Measurements from ENCODE around the gene RAB7B.
"Not testable (repeated sequence)": the region's sequence is repeated elsewhere in the genome, so short reads cannot be mapped to it uniquely, and the experiment has no call there.

The RAB7B gene

DNA sequence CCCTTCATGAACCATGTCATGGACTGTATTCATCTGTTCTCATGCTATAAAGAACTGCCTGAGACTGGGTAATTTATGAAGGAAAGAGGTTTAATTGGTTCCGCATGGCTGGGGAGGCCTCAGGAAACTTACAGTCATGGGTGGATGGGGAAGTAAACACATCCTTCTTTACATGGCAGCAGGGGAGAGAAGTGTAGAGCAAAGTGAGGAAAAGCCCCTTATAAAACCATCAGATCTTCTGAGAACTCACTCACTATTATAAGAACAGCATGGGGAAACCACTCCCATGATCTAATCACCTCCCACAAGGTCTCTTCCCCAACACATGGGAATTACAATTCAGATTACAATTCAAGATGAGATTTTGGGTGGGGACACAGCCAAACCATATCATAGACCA, 6.6 kb downstream of the RAB7B start:
- DNase-seq (ENCODE audit: low read depth in 2 of 2): not testable (repeated sequence)

GRCh38 chr1:205994346-205994745, 8.8 kb downstream of the RAB7B start:
- DNase-seq (ENCODE audit: low read depth in 2 of 2): no peak

DNA sequence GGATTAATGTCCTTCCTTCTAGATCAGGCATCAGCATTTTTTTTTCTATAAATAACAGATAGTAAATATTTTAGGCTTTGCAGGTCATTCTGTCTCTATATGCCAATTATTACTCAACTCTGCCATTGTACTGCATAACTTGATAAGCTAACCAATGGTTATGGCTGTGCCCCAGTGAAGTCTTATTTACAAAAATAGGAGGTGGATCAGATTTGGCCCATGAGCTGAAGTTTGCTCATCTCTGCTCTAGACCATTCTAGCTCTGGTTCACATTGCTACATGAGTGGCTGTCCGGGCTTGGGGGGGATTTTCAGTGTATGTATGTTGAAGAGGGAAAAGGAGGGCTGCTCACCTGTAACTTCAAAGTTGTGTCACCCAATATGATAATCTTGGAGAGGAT, 10.1 kb downstream of the RAB7B start:
- DNase-seq (ENCODE audit: low read depth in 2 of 2): no peak

GRCh38 chr1:205992218-205992882, 10.8 kb downstream of the RAB7B start:
- DNase-seq (ENCODE audit: low read depth in 2 of 2): no peak

- DNase-seq (ENCODE audit: low read depth in 2 of 2): no peak
Observed at GRCh38 chr1:205991237-205991636, 12.0 kb downstream of the RAB7B start.

DNA sequence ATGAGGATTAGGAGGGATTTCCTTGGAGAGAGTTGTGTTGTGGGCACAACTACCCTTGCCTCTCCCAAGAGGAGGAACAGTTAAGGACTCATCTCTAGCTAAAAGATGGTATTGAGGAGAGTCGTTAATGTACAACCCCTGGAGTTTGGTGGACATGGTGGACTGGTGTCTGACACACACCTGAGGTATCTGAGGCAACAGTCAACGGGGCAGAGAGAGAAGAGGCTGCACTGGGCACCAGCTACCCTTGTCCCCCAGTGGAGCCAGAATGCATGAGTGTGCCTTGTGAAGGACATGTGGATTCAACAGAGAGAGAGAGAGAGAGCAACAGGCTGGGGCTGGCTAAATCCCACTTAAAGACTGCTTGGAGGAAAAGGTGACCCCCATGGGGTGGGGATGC, 13.0 kb downstream of the RAB7B start:
- DNase-seq (ENCODE audit: low read depth in 2 of 2): no peak

GRCh38 chr1:205989786-205990185, 13.4 kb downstream of the RAB7B start:
- no peak for DNase-seq (ENCODE audit: low read depth in 2 of 2)

- DNase-seq (ENCODE audit: low read depth in 2 of 2): no peak
Observed at GRCh38 chr1:205988585-205988995, 14.6 kb downstream of the RAB7B start.

DNA sequence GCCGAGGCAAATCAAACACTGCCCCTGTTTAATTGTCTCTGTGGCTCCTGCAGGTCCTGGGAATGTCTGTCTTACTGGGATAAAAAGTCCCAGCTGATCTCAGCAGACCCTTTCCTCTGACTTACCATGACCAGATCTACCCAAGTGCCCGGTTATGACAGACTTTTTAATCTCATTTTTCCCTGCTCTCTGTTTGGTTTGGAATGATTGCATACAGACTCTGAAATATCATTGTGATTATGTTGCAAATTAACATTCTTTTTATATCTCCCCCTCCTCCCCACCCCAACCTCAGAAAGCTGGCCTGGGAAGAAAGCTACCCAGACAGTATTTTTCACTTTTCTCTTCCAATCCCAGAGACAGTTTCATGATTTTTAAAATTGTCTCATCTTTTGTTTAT, 16.3 kb downstream of the RAB7B start:
- DNase-seq (ENCODE audit: low read depth in 2 of 2): no peak

- DNase-seq (ENCODE audit: low read depth in 2 of 2): no peak
Observed at GRCh38 chr1:205986292-205986691, 16.9 kb downstream of the RAB7B start.

DNA sequence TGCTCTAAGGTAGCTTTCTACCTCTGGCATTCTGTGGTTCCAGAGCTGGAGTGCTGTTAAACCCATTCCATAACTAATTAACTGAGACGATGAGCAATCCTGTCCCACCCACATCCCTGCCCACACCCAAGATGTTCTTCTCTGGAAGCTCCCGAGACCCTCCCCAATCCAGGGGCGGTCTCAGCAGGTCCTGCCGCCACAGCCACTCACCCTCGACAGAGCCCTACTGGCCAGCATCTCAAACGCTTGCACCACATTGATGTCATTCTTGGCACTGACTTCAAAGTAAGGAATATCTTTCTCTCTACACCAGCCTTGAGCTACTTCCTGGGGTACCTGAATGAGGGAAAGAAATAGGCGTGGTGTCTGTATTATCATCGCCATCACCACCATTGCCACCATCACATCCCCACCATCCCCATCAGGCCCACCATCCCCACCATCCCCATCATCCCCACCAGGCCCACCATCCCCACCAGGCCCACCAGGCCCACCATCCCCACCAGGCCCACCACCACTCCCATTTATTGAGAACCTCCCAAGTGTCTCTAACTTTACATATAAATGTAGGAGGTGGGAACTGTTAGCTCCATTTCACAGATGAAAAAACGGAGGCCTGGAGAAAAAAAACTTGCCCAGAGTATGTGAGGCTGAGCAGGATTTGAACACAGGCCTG, 17.7 kb downstream of the RAB7B start:
- DNase-seq (ENCODE audit: low read depth in 2 of 2): no peak

DNA sequence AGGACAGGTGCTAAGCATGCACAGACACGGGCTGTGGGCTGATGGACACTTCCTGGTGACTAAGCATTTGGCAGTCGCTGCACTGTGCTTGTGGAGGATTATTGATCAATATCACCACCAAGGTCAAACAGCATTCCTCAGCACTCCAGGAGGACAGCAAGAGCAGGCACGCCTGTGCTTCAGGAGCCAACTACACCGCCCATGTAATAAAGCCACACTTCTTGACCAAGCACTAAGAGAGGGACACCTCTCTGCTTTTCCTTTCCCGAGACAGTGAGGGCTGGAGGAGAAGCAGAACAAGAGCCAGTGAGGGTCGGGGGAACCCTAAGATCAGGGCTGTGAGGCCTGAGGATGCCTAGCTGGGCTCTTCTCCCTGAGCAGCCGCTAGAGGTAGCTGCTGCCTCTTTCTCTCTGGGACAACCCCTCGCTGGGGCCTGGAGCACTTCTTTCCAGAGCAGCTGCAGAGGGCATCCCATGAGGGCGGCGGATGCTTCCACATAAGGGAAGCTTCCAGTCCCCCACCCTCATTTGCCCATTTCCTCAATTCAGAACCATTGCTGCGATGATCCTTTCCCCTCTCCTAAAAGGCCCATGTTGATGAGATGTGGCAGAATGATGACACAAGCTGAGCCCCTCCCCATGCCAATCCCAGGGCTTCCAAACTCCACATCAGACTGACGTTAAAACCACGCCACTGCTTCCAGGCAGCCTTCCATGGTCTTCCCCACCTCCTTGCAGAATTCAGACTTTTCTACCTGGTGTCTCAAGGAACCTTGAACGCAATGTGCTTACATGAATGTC, 19.1 kb downstream of the RAB7B start:
- DNase-seq (ENCODE audit: low read depth in 2 of 2): no peak

GRCh38 chr1:205981257-205981656, 21.9 kb downstream of the RAB7B start:
- no peak for DNase-seq (ENCODE audit: low read depth in 2 of 2)

- no peak for DNase-seq (ENCODE audit: low read depth in 2 of 2)
Observed at GRCh38 chr1:205980237-205980870, 22.8 kb downstream of the RAB7B start.

GRCh38 chr1:205979301-205979700, 23.9 kb downstream of the RAB7B start:
- DNase-seq (ENCODE audit: low read depth in 2 of 2): no peak

- DNase-seq (ENCODE audit: low read depth in 2 of 2): no peak
Observed at GRCh38 chr1:205978676-205979075, 24.5 kb downstream of the RAB7B start.

- DNase-seq (ENCODE audit: low read depth in 2 of 2): peak; percentile 71 to 75
Observed at GRCh38 chr1:205977402-205978014, 25.7 kb downstream of the RAB7B start.

GRCh38 chr1:205976708-205977401, 26.3 kb downstream of the RAB7B start:
- no peak for DNase-seq (ENCODE audit: low read depth in 2 of 2)

- no peak for DNase-seq (ENCODE audit: low read depth in 2 of 2)
Observed at GRCh38 chr1:205976036-205976435, 27.2 kb downstream of the RAB7B start.

DNA sequence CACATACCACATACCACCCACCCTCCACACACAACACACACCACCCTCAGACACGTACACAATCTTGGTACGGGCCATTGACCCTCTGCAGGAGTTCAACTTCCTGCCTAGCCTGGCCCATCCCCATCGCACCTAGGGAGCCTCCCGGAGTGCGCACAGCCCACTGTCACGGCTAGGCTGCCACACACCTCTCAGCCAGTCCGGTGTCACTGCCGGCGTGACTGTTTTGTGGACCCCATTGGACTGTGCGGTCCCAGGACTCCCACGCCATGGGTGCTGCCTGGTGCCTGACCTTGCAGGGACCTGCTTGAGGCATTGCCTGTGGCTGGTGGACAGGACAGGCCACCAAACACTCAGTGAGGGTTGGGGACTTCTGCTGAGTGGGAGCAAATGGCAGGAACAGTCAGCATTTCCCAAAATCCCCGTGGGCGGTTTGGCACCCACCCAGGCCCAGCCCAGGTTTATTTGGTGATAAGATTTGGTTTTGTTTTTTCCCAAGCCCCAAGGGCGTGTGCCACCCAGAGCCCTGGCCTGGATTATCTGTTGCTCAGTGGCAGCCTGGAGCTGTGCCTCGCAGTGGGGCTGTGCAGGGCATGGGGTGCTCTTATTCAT, 27.7 kb downstream of the RAB7B start:
- DNase-seq (ENCODE audit: low read depth in 2 of 2): no peak

DNA sequence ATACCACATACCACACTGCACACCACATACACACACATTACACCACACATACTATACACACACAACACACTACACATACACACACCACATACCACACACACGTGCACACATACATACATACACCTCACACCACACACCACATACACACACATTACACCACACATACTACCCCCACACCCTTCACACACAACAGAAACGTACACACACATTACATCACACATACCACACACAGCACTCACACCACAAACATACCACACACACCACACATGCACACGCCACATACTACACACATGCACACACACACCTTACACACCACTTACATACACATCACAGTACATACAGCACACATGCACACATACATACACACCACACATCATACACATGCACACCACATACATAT, 28.5 kb downstream of the RAB7B start:
- no peak for DNase-seq (ENCODE audit: low read depth in 2 of 2)

Data from stimulated activated CD4-positive, alpha-beta T cell treated with anti-CD3 and anti-CD28 coated beads, Interleukin-1b, Interleukin-23, amount 100 ng/mL, for 4 hours (primary cell).